HFF-Myc (cell line): Measurements from ENCODE around the gene TPST2.

Experiments
- DNase-seq: peaks from one replicate; pipeline ENCODE4 v3.0.0-alpha.2; 2011; ENCODE audit warnings: low read depth; ENCODE audit errors: extremely low read depth
- H3K4me3 ChIP-seq: replicated peaks from 2 replicates; pipeline ENCODE4 v1.5.1; 2011; ENCODE audit warnings: low read depth, mild to moderate bottlenecking, control low read depth, low read length
- CTCF ChIP-seq: IDR thresholded peaks from 2 replicates; pipeline ENCODE4 v1.5.1; 2012; ENCODE audit warnings: mild to moderate bottlenecking, low read depth, low read length, control low read depth; ENCODE audit errors: missing control alignments

TPST2 gene

DNA sequence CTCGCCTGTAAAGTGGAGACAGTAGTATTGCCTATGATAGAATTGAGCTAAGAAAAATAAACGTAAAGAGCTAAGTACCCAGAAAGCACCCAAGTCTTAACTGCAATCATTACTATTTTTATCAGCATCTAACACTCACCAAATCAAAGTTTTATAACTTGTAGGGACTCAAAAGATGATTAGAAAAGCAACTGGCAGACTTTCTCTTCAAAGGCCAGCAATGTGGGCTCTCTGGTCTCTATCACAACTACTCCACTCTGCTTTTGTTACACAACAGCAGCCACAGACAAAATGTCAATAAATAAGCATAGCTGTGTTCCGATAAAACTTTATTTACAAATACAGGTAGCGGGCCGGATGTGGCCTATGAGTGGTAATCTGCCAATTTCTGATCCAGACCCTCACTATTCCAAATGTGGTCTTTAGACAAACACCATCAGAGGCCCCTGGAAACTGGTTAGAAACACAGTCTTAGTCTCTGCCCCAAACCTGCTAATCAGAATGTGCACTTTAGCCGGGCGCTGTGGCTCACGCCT lies 8.2 kb downstream of the TPST2 start:
- no peak overlapping the region for H3K4me3 ChIP-seq
- no peak for DNase-seq
- TF ChIP-seq CTCF, result no peak

DNA sequence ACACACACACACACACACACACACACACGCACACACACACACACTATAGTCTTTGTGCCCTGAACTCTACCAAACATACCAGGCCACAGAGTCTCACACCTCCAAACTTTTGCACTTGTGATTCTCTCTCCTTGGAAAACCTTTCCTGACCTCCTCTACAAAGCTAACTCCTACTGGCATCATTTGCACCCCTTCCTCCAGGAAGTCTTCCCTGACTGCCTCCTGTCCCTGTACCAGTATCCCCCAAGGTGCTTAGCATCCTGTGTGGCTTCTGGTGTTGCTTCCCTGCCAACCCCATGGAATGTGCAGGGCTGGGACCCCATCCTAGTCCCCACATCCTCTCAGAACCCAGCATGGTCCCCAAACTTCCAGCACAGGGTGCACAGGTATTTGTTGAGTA lies 8.9 kb downstream of the TPST2 start:
- no peak for TF ChIP-seq CTCF
- no peak for DNase-seq
- no peak overlapping the region for H3K4me3 ChIP-seq

GRCh38 chr22:26580240-26580962 lies 9.5 kb downstream of the TPST2 start:
- no peak overlapping the region for H3K4me3 ChIP-seq
- DNase-seq, result no peak
- no peak for TF ChIP-seq CTCF

DNA sequence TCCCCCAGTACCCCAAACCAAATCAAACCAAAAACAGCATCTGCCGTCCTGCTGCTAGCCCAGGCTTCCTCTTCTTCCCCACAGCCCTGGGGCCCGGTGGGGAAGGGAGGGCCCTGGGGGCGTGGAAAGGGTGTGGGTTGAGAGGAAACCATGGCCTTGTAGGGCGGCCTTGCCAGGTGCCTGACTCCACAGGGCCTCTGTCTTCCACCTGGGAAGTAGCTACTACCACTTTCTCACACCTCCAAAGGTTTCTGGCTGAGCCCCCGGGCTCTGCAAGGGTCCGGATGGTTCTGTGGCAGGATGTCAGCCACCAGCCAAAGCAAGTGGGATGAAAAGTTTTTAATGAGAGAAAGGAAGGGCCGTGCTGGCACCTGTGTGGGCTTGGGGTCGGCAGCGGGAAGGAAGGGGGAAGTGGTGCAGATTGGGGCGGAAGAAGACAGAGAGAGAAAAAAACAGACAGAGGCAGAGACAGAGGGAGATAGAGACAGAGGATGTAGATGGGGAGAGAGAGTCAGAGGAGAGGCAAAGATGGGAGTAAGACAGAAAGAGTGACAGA lies 10.5 kb downstream of the TPST2 start:
- no peak for DNase-seq
- TF ChIP-seq CTCF, result no peak
- H3K4me3 ChIP-seq, result no peak overlapping the region

DNA sequence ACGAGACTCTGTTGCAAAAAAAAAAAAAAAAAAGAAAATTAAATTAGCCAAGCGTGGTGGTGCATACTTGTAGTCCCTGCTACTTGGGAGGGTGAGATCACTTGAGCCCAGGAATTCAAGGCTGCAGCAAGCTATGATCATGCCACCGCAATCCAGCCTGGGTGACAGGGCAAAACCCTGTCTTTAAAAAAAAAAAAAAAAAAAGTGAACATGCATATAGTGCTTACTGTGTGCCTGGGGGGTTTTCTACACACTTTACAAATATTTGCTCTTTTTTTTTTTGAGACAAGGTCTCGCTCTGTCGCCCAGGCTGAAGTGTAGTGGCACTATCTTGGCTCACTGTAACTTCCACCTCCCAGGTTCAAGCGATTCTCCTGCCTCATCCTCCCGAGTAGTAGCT lies 12.9 kb downstream of the TPST2 start:
- TF ChIP-seq CTCF, result no peak
- DNase-seq, result no peak

GRCh38 chr22:26576026-26576680 lies 13.8 kb downstream of the TPST2 start:
- H3K4me3 ChIP-seq, result no peak overlapping the region
- DNase-seq, result no peak
- no peak for TF ChIP-seq CTCF

More for the DNA sequence above, 12.9 kb downstream of the TPST2 start:
- no peak overlapping the region for H3K4me3 ChIP-seq
